HG03469 (cell line): ENCODE measurements around the gene CYP2W1.
"Not testable (repeated sequence)": the region's sequence is repeated elsewhere in the genome, so short reads cannot be mapped to it uniquely, and the experiment has no call there.

Experiments used
- ATAC-seq: cut with Tn5 transposase; IDR thresholded peaks from one replicate; pipeline ENCODE4 v1.9.1; 2021; ENCODE audit warnings: mild to moderate bottlenecking, moderate library complexity, moderate number of reproducible peaks; ENCODE audit not compliant: unreplicated experiment

Gene CYP2W1

GRCh38 chr7:949021-949934 is 33.7 kb upstream of the CYP2W1 start:
- no peak for ATAC-seq

- ATAC-seq, result no peak
These were observed 31.0 kb upstream of the CYP2W1 start for GRCh38 chr7:951881-952547.

GRCh38 chr7:952548-953441 is 30.2 kb upstream of the CYP2W1 start:
- no peak for ATAC-seq

GRCh38 chr7:953547-954327 is 29.2 kb upstream of the CYP2W1 start:
- ATAC-seq, result no peak

- ATAC-seq, result no peak
These were observed 28.4 kb upstream of the CYP2W1 start, which contains the start of gene ADAP1 for GRCh38 chr7:954330-955238. ADAP1 (minus strand) TSS chr7:954680; CDS start chr7:954477, 203 bp downstream.

- no peak for ATAC-seq
These were observed 26.9 kb upstream of the CYP2W1 start for GRCh38 chr7:956031-956430.

- ATAC-seq, result no peak
These were observed 25.4 kb upstream of the CYP2W1 start for GRCh38 chr7:957418-958220.

GRCh38 chr7:958221-959200 is 24.5 kb upstream of the CYP2W1 start:
- no peak for ATAC-seq

- no peak for ATAC-seq
These were observed 23.7 kb upstream of the CYP2W1 start for GRCh38 chr7:959271-959670.

- not testable (repeated sequence) for ATAC-seq
These were observed 23.2 kb upstream of the CYP2W1 start for GRCh38 chr7:959740-960139.

- no peak for ATAC-seq
These were observed 22.6 kb upstream of the CYP2W1 start for GRCh38 chr7:960269-960871.

- ATAC-seq, result not testable (repeated sequence)
These were observed 22.0 kb upstream of the CYP2W1 start for GRCh38 chr7:960972-961371.

- no peak for ATAC-seq
These were observed 21.2 kb upstream of the CYP2W1 start for GRCh38 chr7:961546-962400.

- ATAC-seq, result no peak
These were observed 20.4 kb upstream of the CYP2W1 start for GRCh38 chr7:962401-963081.
